Measurements from ENCODE around the gene LMO4.

Gene LMO4

GRCh38 chr1:87328272-87329050, at the start of gene LMO4:
TSS of gene LMO4 (plus strand) at chr1:87328880. CDS start at chr1:87332016, 3,136 bp downstream.
- H2AFZ ChIP-seq (ENCODE audit: low read length): no peak within 1 kb of the TSS
- no peaks in the 10 kb centered on the region for H3K79me2 ChIP-seq (ENCODE audit: insufficient read depth, low read length)
- H3F3A ChIP-seq (ENCODE audit: insufficient read depth, low read length): peaks cover 9% of the 10 kb centered on the region

GRCh38 chr1:87279536-87279875, 49.2 kb upstream of the LMO4 start:
- Histone ChIP-seq H3K4me2 (ENCODE audit: low read length) (no peak overlapping the region), H4K20me1 (ENCODE audit: insufficient read depth, low read length) (no peaks in the 10 kb centered on the region), H3K27ac (ENCODE audit: low read depth, low read length, poor library complexity, severe bottlenecking) (no peak overlapping the region), H3K9ac (ENCODE audit: low read length) (no peak overlapping the region), H3K27me3 (ENCODE audit: insufficient read depth, low read length) (no peaks in the 10 kb centered on the region), H3K4me1 (ENCODE audit: insufficient read depth, low read length, severe bottlenecking) (no peaks in the 10 kb centered on the region), H3K9me2 (ENCODE audit: low read depth, low read length) (no peaks in the 10 kb centered on the region), H3K4me3 (ENCODE audit: low read depth, low read length, poor library complexity, severe bottlenecking) (no peak overlapping the region), H3K79me2 (ENCODE audit: insufficient read depth, low read length) (no peaks in the 10 kb centered on the region), H2AFZ (ENCODE audit: low read length) (no peak overlapping the region), H3K9me3 (ENCODE audit: low read length) (no peaks in the 10 kb centered on the region), H3K36me3 (ENCODE audit: insufficient read depth, low read length) (no peaks in the 10 kb centered on the region), H3F3A (ENCODE audit: insufficient read depth, low read length) (no peaks in the 10 kb centered on the region)
- no peak for TF ChIP-seq EZH2 (IDR thresholded peaks at IDR 0.05; ENCODE audit: borderline replicate concordance, low read length)

More at GRCh38 chr1:87328272-87329050, at the start of gene LMO4:
- Histone ChIP-seq H3K36me3 (ENCODE audit: insufficient read depth, low read length) (peaks cover 16% of the 10 kb centered on the region), H3K4me2 (ENCODE audit: low read length) (peak within 1 kb of the TSS; percentile 89), H3K4me1 (ENCODE audit: insufficient read depth, low read length, severe bottlenecking) (peaks cover 47% of the 10 kb centered on the region), H3K9me3 (ENCODE audit: low read length) (no peaks in the 10 kb centered on the region), H3K4me3 (ENCODE audit: low read depth, low read length, poor library complexity, severe bottlenecking) (peak within 1 kb of the TSS; percentile 80), H3K9ac (ENCODE audit: low read length) (peak within 1 kb of the TSS; percentile 68), H3K27me3 (ENCODE audit: insufficient read depth, low read length) (no peaks in the 10 kb centered on the region), H3K27ac (ENCODE audit: low read depth, low read length, poor library complexity, severe bottlenecking) (peak within 1 kb of the TSS; percentile 54), H3K9me2 (ENCODE audit: low read depth, low read length) (no peaks in the 10 kb centered on the region), H4K20me1 (ENCODE audit: insufficient read depth, low read length) (no peaks in the 10 kb centered on the region)
- TF ChIP-seq CTCF (IDR thresholded peaks at IDR 0.05; ENCODE audit: low read length) (no peak), EZH2 (IDR thresholded peaks at IDR 0.05; ENCODE audit: borderline replicate concordance, low read length) (no peak)

GRCh38 chr1:87279966-87280535, 48.6 kb upstream of the LMO4 start:
- Histone ChIP-seq H3K4me3 (ENCODE audit: low read depth, low read length, poor library complexity, severe bottlenecking) (no peak overlapping the region), H3K36me3 (ENCODE audit: insufficient read depth, low read length) (no peaks in the 10 kb centered on the region), H3K9ac (ENCODE audit: low read length) (no peak overlapping the region), H2AFZ (ENCODE audit: low read length) (no peak overlapping the region), H3K79me2 (ENCODE audit: insufficient read depth, low read length) (no peaks in the 10 kb centered on the region), H3K4me1 (ENCODE audit: insufficient read depth, low read length, severe bottlenecking) (no peaks in the 10 kb centered on the region), H3K27ac (ENCODE audit: low read depth, low read length, poor library complexity, severe bottlenecking) (no peak overlapping the region), H3K27me3 (ENCODE audit: insufficient read depth, low read length) (no peaks in the 10 kb centered on the region), H3F3A (ENCODE audit: insufficient read depth, low read length) (no peaks in the 10 kb centered on the region), H3K9me2 (ENCODE audit: low read depth, low read length) (no peaks in the 10 kb centered on the region), H3K9me3 (ENCODE audit: low read length) (no peaks in the 10 kb centered on the region), H3K4me2 (ENCODE audit: low read length) (no peak overlapping the region), H4K20me1 (ENCODE audit: insufficient read depth, low read length) (no peaks in the 10 kb centered on the region)
- TF ChIP-seq EZH2 (IDR thresholded peaks at IDR 0.05; ENCODE audit: borderline replicate concordance, low read length) (no peak), CTCF (IDR thresholded peaks at IDR 0.05; ENCODE audit: low read length) (peak; percentile 58)
